Prostate gland (tissue), 2 donors: Measurements from ENCODE around the gene CHCHD10. TPM values are rescaled to one million over a fixed set of nuclear protein-coding genes. Genes with fewer than 3 reads are reported as not detected.

Experiments used
- DNase-seq: peaks from one replicate; pipeline ENCODE4 v3.0.0-alpha.2; 2019; ENCODE audit warnings: low spot score
- H3K27ac ChIP-seq, 2 donors: fragments of 200-600 bp; sonication (generic); 2 replicates each; pipeline ENCODE4 v1.5.1; 2017 to 2019
- H3K27me3 ChIP-seq: fragments of 200-600 bp; sonication (generic); replicated peaks from 2 replicates; pipeline ENCODE4 v1.5.1; 2019; ENCODE audit not compliant: insufficient read depth
- H3K36me3 ChIP-seq, 2 donors: fragments of 200-600 bp; sonication (generic); 1 replicate in 1 of 2; 2 replicates in 1 of 2; pipeline versions ENCODE4 v1.5.1 to v1.8.1; 2017 to 2019
- H3K4me1 ChIP-seq: fragments of 200-600 bp; sonication (generic); replicated peaks from 2 replicates; pipeline ENCODE4 v1.5.1; 2019
- H3K4me3 ChIP-seq, 2 donors: fragments of 200-600 bp; sonication (generic); 2 replicates each; pipeline ENCODE4 v1.5.1; 2017 to 2019
- H3K9me3 ChIP-seq: fragments of 200-600 bp; sonication (generic); 2 replicates; pipeline ENCODE4 v1.5.1; 2017
- POLR2A ChIP-seq: fragments of 450-650 bp; IDR thresholded peaks from one replicate; pipeline ENCODE4 v1.6.1; 2016; ENCODE audit warnings: antibody characterized with exemption, mild to moderate bottlenecking
- POLR2AphosphoS5 ChIP-seq: sonication (generic); formaldehyde crosslinking; IDR thresholded peaks from one replicate; pipeline ENCODE4 v1.6.1; 2017; ENCODE audit warnings: antibody characterized with exemption
- WGBS: methylation state at CpG from one replicate; pipeline ENCODE4 v1.1.5; 2018; 5-methylcytosine and 5-hydroxymethylcytosine counted together
- intact Hi-C: fragments of 100-400 bp; cut with DNase I; formaldehyde crosslinking; loops from one replicate; pipeline ENCODE4 v1.14.2; 2022
- total RNA-seq, 2 donors: library from RNA; depleted of rRNA; stranded (reverse); fragments of >200 nt; gene quantifications; one replicate each; pipeline ENCODE4 v1.1.0, GENCODE V29; 2016
- TF ChIP-seq, protein P1 (sequence below), 4 experiments: fragments of 200-600 bp in 2 of 4; fragments of 450-650 bp in 2 of 4; sonication (generic) in 2 of 4; IDR thresholded peaks; 1 replicate in 3 of 4; 2 replicates in 1 of 4; pipeline ENCODE4 v1.5.1; 2016 to 2019; ENCODE audit warnings: antibody characterized with exemption in 4 of 4, mild to moderate bottlenecking in 2 of 4, moderate library complexity in 2 of 4

The CHCHD10 gene
- total RNA-seq = 10 to 100 TPM; 17.3 to 59.3 TPM

DNA sequence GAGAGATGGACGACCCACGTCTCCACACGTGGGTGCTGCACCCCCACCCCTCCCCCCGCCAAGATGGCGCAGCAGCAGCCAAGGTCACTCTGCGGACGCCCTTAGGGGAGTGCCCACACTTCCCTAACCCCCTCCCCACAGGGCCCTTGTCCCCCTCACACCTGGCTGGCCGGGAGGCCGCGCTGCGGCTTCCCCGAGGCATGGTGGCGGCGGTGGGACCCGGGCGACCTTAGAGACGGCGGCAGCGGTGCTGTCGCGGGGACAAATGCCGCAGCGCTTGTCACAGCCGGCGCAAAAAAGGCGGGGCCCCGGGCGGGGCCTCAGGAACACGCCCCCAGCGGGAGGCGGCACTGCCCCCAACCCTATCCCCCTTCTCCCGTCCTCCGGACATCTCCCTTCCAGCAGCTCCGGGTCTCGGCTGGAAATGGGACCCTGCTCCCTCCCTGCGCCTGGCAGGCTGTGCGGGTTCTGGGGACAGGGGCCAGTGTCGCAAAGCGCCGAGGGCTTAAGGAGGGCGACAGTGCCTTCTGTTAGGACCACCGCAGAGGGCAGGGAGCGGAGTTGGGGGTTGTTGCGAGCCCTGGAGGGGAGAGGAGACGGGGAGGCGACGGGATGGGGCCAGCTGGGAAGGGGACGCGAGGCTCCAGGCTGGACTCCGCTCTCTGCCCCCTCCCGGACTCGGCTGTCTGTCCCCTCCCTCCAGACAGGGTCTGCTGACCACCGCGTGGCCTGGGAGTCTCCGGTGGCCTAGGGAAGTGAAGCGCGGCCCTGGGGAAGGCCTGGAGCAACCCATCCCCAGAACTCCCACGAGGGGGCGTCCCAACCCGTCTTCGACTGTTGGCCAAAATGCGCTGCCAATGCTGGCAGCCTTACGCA lies at the start of gene CHCHD10:
Gene CHCHD10 (minus strand): TSS at position 300 of the 876 bp plus-strand sequence. CDS start 98 bp downstream, at position 202.
- Histone ChIP-seq H3K4me3 (peak within 1 kb of the TSS; percentile 54 to 59), H3K9me3 (no peaks in the 10 kb centered on the region), H3K27me3 (no peaks in the 10 kb centered on the region), H3K4me1 (peaks cover 6% of the 10 kb centered on the region), H3K36me3 (no peaks in the 10 kb centered on the region), H3K27ac (peak within 1 kb of the TSS; percentile 78 to 84)
- intact Hi-C loops = loop anchor here (2.0 to 5.0 kb wide), 2 partner anchors 73 to 226 kb away; no protein-coding TSS in a partner anchor
- TF ChIP-seq POLR2AphosphoS5 (peak; percentile 57), POLR2A (peak; percentile 83)
- TF ChIP-seq, protein P1, sequence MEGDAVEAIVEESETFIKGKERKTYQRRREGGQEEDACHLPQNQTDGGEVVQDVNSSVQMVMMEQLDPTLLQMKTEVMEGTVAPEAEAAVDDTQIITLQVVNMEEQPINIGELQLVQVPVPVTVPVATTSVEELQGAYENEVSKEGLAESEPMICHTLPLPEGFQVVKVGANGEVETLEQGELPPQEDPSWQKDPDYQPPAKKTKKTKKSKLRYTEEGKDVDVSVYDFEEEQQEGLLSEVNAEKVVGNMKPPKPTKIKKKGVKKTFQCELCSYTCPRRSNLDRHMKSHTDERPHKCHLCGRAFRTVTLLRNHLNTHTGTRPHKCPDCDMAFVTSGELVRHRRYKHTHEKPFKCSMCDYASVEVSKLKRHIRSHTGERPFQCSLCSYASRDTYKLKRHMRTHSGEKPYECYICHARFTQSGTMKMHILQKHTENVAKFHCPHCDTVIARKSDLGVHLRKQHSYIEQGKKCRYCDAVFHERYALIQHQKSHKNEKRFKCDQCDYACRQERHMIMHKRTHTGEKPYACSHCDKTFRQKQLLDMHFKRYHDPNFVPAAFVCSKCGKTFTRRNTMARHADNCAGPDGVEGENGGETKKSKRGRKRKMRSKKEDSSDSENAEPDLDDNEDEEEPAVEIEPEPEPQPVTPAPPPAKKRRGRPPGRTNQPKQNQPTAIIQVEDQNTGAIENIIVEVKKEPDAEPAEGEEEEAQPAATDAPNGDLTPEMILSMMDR (IDR thresholded peaks at IDR 0.05) = peak; percentile 64 to 86 (median 78)
- WGBS = 0% methylated on average over 50 of the region's 63 CpGs
- peak; percentile 81 for DNase-seq

DNA sequence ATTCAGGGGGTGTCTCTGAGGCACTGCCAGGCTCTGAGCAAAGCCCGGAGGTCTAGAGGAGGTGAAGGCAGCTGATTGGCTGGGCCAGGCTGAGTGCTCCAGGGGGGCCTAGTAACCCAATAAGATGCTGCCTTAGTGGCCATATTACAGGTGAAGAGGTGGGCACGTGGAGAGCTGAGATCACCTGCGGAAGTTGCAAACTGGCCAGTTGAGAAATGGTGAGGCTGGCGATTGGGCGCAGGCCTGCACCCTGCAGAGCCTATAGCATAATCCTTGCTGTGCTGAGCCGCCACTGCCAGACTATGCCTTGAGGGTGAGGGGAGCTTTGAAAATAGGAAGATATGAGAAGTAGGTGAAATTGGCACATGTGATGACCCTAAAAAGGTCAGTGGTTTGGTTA lies 49.4 kb upstream of the CHCHD10 start:
- no peak overlapping the region for H3K4me3 ChIP-seq
- no peak overlapping the region for H3K27ac ChIP-seq
- H3K9me3 ChIP-seq = no peaks in the 10 kb centered on the region
- TF ChIP-seq POLR2A = no peak
- TF ChIP-seq, protein P1 (IDR thresholded peaks at IDR 0.05) = no peak
- TF ChIP-seq POLR2AphosphoS5 = no peak
- WGBS = 85% methylated on average over 6 of the region's 6 CpGs
- H3K36me3 ChIP-seq = peaks cover 3 to 8% of the 10 kb centered on the region in 2 donors
- no peak for DNase-seq
- H3K27me3 ChIP-seq = no peaks in the 10 kb centered on the region
- no peaks in the 10 kb centered on the region for H3K4me1 ChIP-seq
- intact Hi-C loops = no loop called here

DNA sequence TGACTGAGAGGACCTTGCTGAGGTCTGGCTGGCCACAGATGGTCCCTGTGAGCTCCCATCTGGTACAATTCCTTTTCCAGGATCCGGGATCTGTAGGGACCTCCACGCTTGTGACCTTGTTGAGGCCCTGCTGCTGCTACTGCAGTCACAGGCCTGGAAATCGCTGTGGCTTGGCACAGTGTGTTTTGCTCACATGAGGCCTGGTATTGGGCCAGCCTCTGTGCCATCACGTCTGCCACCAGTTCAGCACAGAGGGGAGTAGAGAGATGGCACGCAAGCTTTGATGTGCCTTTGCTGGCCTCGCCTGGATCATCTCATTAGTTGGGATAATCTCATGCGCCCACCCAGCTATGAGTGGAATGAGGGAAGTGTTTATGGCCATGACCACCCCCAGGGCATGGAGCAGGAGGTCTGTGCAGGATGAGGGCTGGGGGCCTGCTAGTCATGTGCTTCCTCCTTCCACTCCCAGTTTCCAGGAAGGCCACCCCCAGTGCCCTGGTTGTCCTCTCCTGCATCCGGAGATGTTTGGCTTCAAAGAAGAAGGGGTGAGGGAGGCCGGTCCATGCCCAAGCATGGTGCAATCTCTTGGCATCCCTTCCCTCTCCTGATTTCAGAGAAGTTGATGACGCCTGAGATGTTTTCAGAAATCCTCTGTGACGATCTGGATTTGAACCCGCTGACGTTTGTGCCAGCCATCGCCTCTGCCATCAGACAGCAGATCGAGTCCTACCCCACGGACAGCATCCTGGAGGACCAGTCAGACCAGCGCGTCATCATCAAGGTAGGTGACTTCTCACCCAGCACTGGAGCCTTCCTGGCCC lies 48.6 kb upstream of the CHCHD10 start:
- Histone ChIP-seq H3K27me3 (no peaks in the 10 kb centered on the region), H3K4me3 (no peak overlapping the region), H3K4me1 (no peaks in the 10 kb centered on the region), H3K9me3 (no peaks in the 10 kb centered on the region), H3K36me3 (peaks cover 3% of the 10 kb centered on the region in 2 donors), H3K27ac (no peak overlapping the region)
- intact Hi-C loops = no loop called here
- TF ChIP-seq POLR2A (no peak), POLR2AphosphoS5 (no peak)
- TF ChIP-seq, protein P1 (IDR thresholded peaks at IDR 0.05) = no peak
- WGBS = 86% methylated on average over 18 of the region's 18 CpGs
- no peak for DNase-seq

- H3K27ac ChIP-seq = no peak overlapping the region
- H3K4me1 ChIP-seq = no peaks in the 10 kb centered on the region
- H3K4me3 ChIP-seq = no peak overlapping the region
- TF ChIP-seq, protein P1 (IDR thresholded peaks at IDR 0.05) = no peak
- TF ChIP-seq POLR2A = no peak
- TF ChIP-seq POLR2AphosphoS5 = no peak
- H3K27me3 ChIP-seq = no peaks in the 10 kb centered on the region
- DNase-seq = no peak
- peaks cover 0 to 3% of the 10 kb centered on the region in 2 donors for H3K36me3 ChIP-seq
- intact Hi-C loops = no loop called here
- 76% methylated on average over 10 of the region's 10 CpGs for WGBS
- no peaks in the 10 kb centered on the region for H3K9me3 ChIP-seq
Measured at GRCh38 chr22:23815541-23816155, 47.9 kb upstream of the CHCHD10 start.
